SKM-1 treated with dmso at 0.1 percent for 144 hours (cell line): Measurements from ENCODE around the gene PCDH9.

Source experiments
- DNase-seq: peaks from one replicate; lab custom pipeline; 2025; ENCODE audit not compliant: unreplicated experiment; lab: John Stamatoyannopoulos, UW

Gene PCDH9

DNA sequence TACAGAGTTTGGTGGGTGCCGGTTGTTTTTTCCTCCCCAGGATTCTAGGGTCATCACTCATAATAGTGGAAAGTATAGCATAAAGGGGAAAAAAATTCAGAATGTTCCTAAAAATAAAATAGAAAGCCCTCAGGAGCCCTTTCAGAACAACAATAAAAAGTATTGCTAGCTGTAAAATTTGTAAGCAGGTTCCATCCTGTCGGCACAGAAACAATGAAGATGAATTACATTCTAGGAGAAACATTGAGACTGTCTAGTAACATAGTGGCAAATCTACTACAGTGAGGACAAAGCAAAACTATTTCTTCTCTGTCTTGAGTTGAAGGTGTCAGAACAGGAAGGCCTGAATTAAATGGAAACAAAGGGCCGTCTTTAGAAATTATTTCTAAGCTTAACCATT, 870.7 kb downstream of the PCDH9 start:
- DNase-seq: no peak

DNA sequence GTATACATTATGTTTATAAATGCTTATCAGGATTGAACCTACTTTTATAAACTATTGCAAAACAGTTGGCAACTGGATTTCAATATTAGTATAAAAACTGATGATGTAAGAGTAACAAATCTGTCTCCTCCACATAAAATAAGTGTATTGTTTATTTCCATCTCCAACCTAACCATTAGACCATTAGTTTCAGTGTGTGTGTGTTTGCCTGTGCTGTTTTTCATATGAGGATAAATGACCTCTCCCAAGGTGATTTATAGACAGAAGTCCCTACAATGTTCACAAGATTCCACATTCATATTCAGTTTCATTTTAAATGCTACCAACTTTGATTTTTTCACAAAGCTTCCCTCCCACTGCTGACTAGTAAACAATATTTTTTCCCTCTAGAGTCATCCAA, 871.6 kb downstream of the PCDH9 start:
- DNase-seq: no peak

DNA sequence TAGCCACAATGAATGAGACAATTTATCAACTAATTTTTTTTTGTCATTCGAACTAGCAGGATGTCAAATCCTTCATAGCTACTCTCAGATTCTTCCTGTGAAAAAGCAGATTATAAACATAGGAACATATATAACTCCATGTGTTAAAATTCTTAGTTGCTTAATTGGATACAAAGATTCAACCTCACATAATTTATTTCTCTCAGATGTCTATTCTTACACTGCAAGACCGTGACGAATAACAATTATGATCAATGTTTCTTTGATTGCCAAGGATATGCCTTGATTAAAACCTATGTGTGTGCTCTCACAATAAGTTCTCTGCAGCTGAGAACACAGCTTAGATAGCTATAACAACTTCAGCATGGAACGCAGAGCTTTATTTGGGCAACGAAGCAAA, 872.7 kb downstream of the PCDH9 start:
- no peak for DNase-seq

- DNase-seq: no peak
Observed at GRCh38 chr13:66354879-66355751, 875.0 kb downstream of the PCDH9 start.

GRCh38 chr13:66353664-66354063, 876.5 kb downstream of the PCDH9 start:
- DNase-seq: no peak

DNA sequence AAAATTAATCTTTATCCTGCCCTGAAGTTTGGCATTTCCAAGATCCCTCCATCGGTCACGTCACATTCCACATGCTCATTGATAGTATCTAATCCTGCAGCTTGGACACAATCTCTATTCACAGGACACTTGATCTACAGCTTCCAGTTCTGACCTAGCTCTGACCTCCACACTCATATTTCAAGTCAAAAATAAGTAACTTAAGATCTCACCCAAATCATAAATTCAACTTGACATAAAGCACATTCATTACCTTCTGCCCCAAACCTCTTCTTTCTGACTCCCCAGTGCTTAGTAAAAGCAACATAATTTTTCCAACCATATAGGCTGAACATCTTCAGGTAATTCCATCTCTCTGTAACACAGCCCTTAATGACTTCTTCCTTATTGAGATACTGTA, 880.2 kb downstream of the PCDH9 start:
- no peak for DNase-seq

DNA sequence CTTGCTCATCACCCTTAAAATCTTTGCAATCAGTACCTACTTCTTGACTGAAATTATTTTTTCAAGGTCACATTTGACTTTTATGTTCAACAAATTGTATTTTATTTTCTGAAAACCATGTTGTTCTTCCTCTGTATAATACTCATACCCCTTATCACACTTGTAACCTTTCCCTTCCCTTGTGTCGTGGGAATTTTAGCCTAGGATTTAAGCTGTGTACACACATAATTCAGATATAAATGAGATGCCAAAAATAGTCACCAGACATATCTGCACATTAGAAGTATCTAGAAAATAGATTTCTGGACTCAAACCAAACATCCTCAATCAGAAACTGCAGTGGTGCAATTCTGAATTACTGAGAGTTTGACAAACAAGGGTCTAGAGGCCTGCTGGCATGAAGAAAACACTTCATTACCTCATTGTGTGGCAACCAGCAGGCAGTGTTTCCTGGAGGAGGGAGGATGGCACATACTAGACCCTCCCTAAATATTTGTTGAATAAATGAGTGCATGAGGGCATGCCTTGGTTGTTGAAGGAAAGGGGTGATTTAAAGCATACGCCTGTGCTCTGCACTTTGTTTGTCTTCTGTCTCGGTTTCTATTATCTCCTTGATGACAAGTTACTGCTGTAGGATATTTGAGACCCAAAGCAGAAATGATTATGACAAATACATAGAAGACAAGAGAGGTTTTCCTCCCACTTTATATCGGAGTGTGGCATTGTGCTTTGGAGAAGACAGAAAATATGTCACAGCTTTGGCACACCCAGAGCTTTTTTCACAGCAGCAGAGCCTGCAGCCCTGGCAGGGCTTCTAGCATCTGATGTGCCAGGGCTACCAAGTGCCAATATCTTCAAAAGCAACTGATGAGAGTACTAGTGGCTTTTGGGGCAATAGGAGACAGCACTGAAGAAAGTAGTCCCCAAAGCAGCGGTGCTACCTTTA, 881.1 kb downstream of the PCDH9 start:
- DNase-seq: no peak

DNA sequence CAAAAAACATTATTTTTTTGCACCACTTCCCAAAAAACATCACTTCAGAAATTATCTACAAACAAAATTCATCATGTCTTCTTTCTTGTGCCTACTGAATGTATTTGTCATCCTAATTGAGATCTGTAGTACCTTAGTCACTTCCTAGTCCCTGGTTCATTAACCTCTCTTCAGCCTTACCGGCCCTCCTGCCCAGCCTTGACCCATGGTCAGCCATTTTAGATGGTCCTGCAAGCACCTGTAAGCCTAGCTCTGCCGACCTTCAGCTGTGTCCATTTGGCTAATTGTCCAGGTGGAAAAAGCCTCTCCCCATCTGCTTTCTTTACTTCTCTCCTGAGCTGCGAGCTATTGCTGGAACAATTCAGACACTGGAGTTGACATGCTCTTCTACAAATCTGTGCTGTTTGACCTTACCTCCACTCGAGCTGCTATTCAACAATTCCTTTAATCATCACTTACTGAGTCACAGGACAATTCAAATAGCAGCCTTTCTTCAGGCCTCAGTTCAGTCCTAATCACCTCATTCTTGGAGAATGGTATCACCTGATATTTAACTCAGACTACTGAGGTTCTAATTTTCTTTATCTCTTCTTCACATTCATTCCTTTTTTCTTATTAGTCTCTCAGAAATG, 882.5 kb downstream of the PCDH9 start:
- no peak for DNase-seq

- no peak for DNase-seq
Observed at GRCh38 chr13:66345971-66346370, 884.2 kb downstream of the PCDH9 start.

GRCh38 chr13:66345518-66345810, 884.7 kb downstream of the PCDH9 start:
- DNase-seq: no peak

DNA sequence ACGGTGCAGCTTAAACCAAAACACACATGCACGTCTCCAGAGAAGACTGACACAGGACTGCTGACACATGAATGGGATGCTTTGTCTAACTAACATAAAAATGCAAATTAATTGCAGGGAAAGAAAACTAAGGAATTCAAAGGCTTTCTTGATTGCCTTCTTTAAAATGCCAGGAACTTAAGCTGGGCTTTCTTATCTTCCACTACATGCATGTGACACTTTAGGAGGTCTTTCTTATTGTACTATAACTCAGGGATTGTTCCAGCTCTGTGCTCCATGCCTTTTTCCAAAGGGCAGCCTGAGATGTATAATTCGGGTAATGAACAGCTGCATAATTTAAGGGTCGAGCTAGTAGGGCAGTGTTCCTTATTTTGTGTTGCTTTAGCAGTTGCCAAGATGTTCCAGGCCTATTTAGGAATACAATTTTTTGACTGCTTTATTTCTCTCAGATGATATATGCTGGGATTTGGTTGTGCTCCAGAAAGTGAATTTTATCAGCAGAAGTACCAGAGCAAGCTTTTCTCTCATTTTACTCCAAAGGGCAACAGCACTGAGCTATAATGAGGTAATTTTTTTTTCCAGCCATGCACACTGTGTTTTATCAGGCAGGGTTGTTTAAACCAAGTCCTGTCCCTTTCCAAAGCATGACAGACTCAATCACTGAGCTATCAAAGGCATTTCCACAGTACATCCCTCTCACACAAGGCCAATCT, 885.2 kb downstream of the PCDH9 start:
- no peak for DNase-seq

GRCh38 chr13:66343224-66343828, 886.8 kb downstream of the PCDH9 start:
- no peak for DNase-seq

DNA sequence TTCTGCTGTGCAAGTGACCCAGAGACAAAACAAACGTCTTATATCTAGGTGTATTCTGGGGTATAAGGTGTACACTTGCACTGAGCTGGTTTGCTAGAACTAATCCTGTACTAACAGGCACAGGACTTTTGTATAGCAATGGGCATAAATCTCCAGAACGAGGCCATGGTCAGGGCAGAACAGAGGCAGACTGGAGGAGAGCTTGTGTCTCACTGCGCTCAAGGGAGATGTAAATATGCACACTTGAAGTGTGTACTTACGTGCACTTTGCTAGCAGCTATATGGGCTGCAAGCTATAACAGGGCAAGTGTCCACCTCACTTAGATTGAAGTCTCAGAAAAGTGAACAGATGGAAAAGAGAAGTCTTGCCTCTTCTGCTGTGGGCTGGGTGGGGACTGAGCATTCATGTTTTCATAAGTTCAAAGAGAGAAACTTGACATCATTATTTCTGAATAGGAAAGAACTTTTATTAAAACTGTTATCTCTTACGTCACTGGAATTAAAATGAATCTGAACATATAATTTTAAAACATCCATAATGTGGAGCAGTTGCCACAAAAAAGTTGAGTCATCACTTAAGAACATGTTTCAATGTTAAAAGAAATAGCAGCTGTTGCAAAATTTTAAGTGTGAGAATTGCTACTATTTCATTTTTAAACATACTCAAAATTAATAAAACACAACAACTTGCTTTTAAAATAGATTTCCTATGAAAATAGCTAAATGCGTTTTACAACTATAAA, 888.3 kb downstream of the PCDH9 start:
- DNase-seq: no peak

DNA sequence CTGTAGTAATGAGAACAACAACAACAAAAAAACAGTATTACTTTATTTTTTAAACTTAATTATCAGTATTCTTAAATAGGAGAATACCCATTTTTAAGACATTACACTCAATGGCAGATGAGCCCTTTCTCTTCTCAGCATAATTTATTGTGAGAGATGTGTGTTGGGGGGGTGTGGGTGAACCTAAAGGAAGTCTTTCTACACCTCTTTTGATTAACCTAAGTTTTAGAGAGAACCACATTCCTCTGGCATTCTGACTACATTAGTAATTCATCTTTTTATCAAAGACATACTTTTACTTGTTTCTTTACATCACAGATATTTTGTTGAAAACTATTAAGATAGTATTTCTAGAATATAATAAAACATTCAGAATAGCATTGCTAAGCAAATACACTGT, 890.9 kb downstream of the PCDH9 start:
- DNase-seq: no peak

- DNase-seq: no peak
Observed at GRCh38 chr13:66338542-66338941, 891.6 kb downstream of the PCDH9 start.

DNA sequence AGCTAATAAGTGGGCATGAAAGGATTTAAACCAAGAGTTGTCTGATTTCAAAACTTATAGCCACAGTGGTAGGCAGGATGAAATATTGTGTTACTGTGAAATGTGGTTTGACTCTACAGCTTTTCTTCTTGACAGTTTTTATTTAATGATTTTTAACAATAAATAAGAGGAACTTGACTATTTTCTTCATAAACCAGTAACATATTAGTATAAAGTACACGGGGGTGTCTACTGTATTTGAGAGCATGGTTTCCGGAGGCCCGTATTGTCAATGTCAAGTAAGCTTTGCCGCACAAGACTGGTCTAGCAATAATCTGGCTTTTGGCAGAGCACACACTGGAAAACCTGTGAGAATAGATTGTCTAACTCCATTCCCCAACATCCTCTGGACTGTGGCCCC, 894.5 kb downstream of the PCDH9 start:
- DNase-seq: no peak

- no peak for DNase-seq
Observed at GRCh38 chr13:66329988-66330451, 900.1 kb downstream of the PCDH9 start.

DNA sequence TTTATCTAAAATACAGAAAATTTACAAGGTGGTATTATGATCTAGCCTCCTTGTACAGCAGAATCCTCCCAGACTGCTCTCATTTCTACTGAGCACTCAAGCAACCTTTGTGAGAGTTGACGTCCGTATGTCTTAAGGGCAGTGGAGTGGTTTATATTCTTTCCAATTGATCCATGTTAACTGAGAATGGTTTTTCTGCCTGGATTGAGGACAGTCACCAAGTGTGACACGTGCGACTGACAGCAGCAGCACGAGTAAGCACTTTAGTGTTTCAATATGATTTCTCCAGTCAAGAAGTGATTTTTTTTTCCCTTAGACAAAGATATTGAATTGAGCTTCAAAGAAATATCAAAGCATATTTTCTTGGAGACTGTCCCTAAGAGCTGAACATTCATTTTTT, 901.7 kb downstream of the PCDH9 start:
- DNase-seq: no peak

DNA sequence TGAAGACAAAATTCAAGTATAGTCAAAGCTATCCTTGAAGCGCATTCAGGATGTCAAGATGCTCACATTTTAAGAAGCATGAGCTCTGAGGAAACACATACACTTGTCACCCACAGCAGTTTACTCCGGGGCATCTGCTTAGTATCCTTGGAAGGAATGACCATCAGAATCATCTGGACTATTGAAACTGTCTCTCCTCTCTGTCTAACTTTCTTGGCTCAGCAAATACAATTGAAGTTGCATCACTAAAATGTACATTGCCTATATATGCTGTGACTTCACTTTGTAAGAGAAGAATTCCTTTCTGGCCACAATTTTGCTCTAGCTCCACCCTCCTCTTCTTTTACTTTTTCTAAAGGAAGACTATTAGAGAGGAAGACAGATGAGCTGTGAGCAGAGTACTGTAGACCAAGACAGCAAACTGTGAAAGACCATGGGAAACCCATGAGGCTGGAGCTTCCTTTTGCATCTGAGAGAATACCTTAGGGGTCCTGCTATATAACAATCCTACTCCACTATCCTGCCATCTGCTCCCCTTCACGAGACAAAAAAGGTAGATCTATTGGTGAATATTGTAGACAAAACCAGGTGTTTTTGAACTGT, 906.3 kb downstream of the PCDH9 start:
- DNase-seq: no peak
